Measurements from ENCODE around the gene TADA3.

TADA3 gene, protein sequence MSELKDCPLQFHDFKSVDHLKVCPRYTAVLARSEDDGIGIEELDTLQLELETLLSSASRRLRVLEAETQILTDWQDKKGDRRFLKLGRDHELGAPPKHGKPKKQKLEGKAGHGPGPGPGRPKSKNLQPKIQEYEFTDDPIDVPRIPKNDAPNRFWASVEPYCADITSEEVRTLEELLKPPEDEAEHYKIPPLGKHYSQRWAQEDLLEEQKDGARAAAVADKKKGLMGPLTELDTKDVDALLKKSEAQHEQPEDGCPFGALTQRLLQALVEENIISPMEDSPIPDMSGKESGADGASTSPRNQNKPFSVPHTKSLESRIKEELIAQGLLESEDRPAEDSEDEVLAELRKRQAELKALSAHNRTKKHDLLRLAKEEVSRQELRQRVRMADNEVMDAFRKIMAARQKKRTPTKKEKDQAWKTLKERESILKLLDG

GRCh38 chr3:9792405-9793160, at the start of gene TADA3, which contains the start of gene ARPC4:
TADA3 (minus strand) TSS chr3:9792473; CDS start chr3:9791466, 1,007 bp downstream.
ARPC4 (plus strand) TSS chr3:9793082; CDS start chr3:9793122, 40 bp downstream.
- H3K27ac ChIP-seq, result peak within 1 kb of the TSS; percentile 96 to 99
- no peak for TF ChIP-seq CTCF (IDR thresholded peaks at IDR 0.05)

GRCh38 chr3:9841015-9841414, 48.7 kb upstream of the TADA3 start:
- DNase-seq (ENCODE audit: low spot score), result no peak
- H3K4me3 ChIP-seq, result no peak overlapping the region
- TF ChIP-seq CTCF (IDR thresholded peaks at IDR 0.05), result no peak
- no peak overlapping the region for H3K27ac ChIP-seq

More at GRCh38 chr3:9792405-9793160, at the start of gene TADA3, which contains the start of gene ARPC4:
- peak within 1 kb of the TSS; percentile 99 for H3K4me3 ChIP-seq
- peak; percentile 96 for DNase-seq (ENCODE audit: low spot score)

- no peak overlapping the region for H3K27ac ChIP-seq
- no peak overlapping the region for H3K4me3 ChIP-seq
- no peak for DNase-seq (ENCODE audit: low spot score)
- TF ChIP-seq CTCF (IDR thresholded peaks at IDR 0.05), result no peak
These were observed 46.6 kb upstream of the TADA3 start for GRCh38 chr3:9838856-9839255.

DNA sequence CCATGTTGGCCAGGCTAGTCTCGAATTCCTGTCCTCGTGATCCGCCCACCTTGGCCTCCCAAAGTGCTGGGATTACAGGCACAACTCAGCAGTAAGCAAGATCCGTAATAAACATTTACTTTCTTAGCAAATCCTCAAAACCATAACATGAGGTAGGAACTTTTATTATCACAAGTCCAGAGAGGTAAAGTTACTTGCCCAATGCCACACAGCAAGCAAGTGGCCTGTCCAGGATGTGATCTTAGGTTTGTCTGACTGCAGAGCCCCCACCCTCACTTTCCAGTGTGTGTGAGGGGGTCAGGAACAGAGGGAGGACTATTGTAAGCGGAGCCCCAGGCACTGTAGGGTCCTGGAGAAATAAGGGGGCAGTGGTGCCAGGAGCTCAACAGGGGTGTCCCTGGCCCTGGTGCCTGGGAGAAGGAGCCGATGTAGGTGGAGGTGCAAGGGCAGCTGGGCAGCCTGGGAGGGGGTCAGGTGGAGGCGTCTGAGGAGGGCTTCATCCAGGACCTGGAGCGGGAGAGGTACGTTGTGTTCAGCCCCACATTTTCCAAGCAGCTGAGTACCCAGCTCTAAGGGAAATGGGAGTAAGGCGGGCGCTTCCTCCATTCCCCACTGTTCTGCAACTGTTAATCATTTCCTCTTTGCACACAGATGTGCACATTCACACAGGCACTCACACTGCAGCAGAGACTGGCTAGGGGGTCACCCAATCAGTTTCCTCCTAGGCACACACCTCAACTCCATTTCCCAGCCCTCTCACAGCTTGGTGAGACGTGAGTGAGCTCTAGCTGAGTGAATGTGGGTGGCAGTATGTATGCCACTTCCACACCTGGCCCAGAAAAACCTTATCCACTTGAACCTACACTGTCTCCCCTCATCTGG, 45.7 kb upstream of the TADA3 start:
- no peak for TF ChIP-seq CTCF (IDR thresholded peaks at IDR 0.05)
- DNase-seq (ENCODE audit: low spot score), result no peak
- Histone ChIP-seq H3K27ac (no peak overlapping the region), H3K4me3 (no peak overlapping the region)

GRCh38 chr3:9834520-9835380, 42.5 kb upstream of the TADA3 start:
- TF ChIP-seq CTCF (IDR thresholded peaks at IDR 0.05), result no peak
- Histone ChIP-seq H3K4me3 (no peak overlapping the region), H3K27ac (no peak overlapping the region)
- DNase-seq (ENCODE audit: low spot score), result no peak

DNA sequence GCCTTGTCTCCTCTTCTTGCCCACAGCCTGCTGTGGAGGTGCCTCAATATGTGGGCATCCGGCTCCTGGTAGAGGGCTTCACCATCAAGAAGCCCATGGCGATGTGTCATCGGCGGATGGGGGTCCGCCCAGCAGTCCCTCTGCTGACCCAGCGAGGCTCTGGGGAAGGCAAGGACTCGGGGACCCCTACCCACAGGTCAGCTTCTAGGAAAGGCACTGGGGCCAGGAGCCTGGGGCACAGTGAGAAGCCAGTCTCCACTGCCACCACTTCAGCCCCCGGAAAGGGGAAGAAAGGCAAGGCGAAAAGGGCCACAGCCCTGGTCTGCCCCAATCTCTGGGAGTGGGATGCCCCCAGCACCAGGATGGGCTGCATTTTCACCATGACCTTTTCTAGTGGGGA, 40.8 kb upstream of the TADA3 start:
- no peak overlapping the region for H3K27ac ChIP-seq
- H3K4me3 ChIP-seq, result no peak overlapping the region
- TF ChIP-seq CTCF (IDR thresholded peaks at IDR 0.05), result no peak
- no peak for DNase-seq (ENCODE audit: low spot score)

Measured in coronary artery (tissue), 2 donors.